Esophagus squamous epithelium (tissue), 4 donors: Measurements from ENCODE around the gene PLEKHM3.

Experiments used
- CTCF ChIP-seq, 6 experiments: fragments of 450-650 bp in 4 of 6; fragments of 200-600 bp in 2 of 6; sonication (generic) in 2 of 6; IDR thresholded peaks; one replicate each; pipeline ENCODE4 v1.5.1; 2016 to 2019; ENCODE audit warnings: antibody characterized with exemption in 6 of 6, mild to moderate bottlenecking in 4 of 6, moderate library complexity in 4 of 6
- POLR2A ChIP-seq, 4 donors: fragments of 450-650 bp; IDR thresholded peaks; one replicate each; pipeline ENCODE4 v1.6.1; 2017; ENCODE audit warnings: antibody characterized with exemption in 4 of 4, mild to moderate bottlenecking in 4 of 4, moderate library complexity in 3 of 4

- TF ChIP-seq CTCF (IDR thresholded peaks at IDR 0.05) (no peak), POLR2A (IDR thresholded peaks at IDR 0.05) (no peak)
Measured at GRCh38 chr2:207860685-207861084, 164.6 kb downstream of the PLEKHM3 start.
